CD4-positive, alpha-beta memory T cell (primary cell): ENCODE measurements around the gene ZNF385A. TPM values are rescaled to one million over a fixed set of nuclear protein-coding genes. Genes with fewer than 3 reads are reported as not detected.
A peak's percentile ranks its signal among the peaks of the same experiment; 100 is the strongest.

Experiments
- CTCF ChIA-PET: fragments of 350-600 bp; sonication (Branson Sonifier 250); formaldehyde crosslinking; loops from one replicate; lab custom pipeline; 2021; ENCODE audit warnings: inconsistent platforms; ENCODE audit not compliant: partially characterized antibody; lab: Charles Lee
- POLR2A ChIA-PET: fragments of 350-600 bp; sonication (Branson Sonifier 250); formaldehyde crosslinking; loops from one replicate; lab custom pipeline; 2021; ENCODE audit not compliant: partially characterized antibody; lab: Charles Lee
- DNase-seq, 5 donors: peaks; one replicate each; pipeline versions ENCODE4 v3.0.0 to v3.0.0-alpha.2; 2020 to 2022; ENCODE audit warnings: mixed read lengths in 1 of 5
- H3K27ac ChIP-seq: one replicate; pipeline ENCODE4 v1.7.0; 2013; ENCODE audit warnings: low read depth, low read length
- H3K27me3 ChIP-seq: 2 replicates; pipeline ENCODE4 v1.7.0; 2013; ENCODE audit warnings: mild to moderate bottlenecking, low read length, moderate library complexity; ENCODE audit not compliant: insufficient read depth
- H3K36me3 ChIP-seq: 2 replicates; pipeline ENCODE4 v1.7.0; 2013; ENCODE audit warnings: mild to moderate bottlenecking, low read length, moderate library complexity; ENCODE audit not compliant: insufficient read depth
- H3K4me1 ChIP-seq: 2 replicates; pipeline ENCODE4 v1.7.0; 2013; ENCODE audit warnings: mild to moderate bottlenecking, low read length, moderate library complexity; ENCODE audit not compliant: insufficient read depth
- H3K4me3 ChIP-seq, 2 donors: one replicate each; pipeline ENCODE4 v1.7.0; 2013; ENCODE audit warnings: low read length in 2 of 2, mild to moderate bottlenecking in 1 of 2
- H3K9me3 ChIP-seq, 2 donors: one replicate each; pipeline ENCODE4 v1.7.0; 2013; ENCODE audit warnings: low read length in 2 of 2, control low read depth in 1 of 2; ENCODE audit not compliant: control insufficient read depth in 1 of 2
- H3K27ac Mint-ChIP-seq, 7 donors: one replicate each; pipeline ENCODE4 v1.8.0; 2020 to 2021; ENCODE audit warnings: mixed read lengths in 7 of 7, mild to moderate bottlenecking in 6 of 7, inconsistent platforms in 3 of 7, moderate library complexity in 3 of 7
- H3K27me3 Mint-ChIP-seq, 2 donors: one replicate each; pipeline ENCODE4 v1.8.0; 2020 to 2021; ENCODE audit warnings: mixed read lengths in 2 of 2
- H3K36me3 Mint-ChIP-seq, 2 donors: one replicate each; pipeline ENCODE4 v1.8.0; 2020 to 2021; ENCODE audit warnings: mixed read lengths in 2 of 2, inconsistent platforms in 1 of 2, mild to moderate bottlenecking in 1 of 2
- H3K4me1 Mint-ChIP-seq, 4 donors: one replicate each; pipeline ENCODE4 v1.8.0; 2020 to 2021; ENCODE audit warnings: mixed read lengths in 4 of 4, mild to moderate bottlenecking in 1 of 4
- H3K4me3 Mint-ChIP-seq, 8 donors: one replicate each; pipeline ENCODE4 v1.8.0; 2020 to 2021; ENCODE audit warnings: mixed read lengths in 8 of 8, mild to moderate bottlenecking in 7 of 8, moderate library complexity in 6 of 8, inconsistent platforms in 3 of 8
- H3K9me3 Mint-ChIP-seq, 8 donors: one replicate each; pipeline ENCODE4 v1.8.0; 2020 to 2021; ENCODE audit warnings: mixed read lengths in 8 of 8, mild to moderate bottlenecking in 5 of 8, inconsistent platforms in 3 of 8, moderate library complexity in 1 of 8
- intact Hi-C: fragments of 100-400 bp; cut with micrococcal nuclease; formaldehyde crosslinking; loops from one replicate; pipeline ENCODE4 v1.15.1; 2023
- polyA plus RNA-seq, 2 donors: library from polyadenylated mRNA; unstranded; fragments of 300-500 nt; fragmentation: Illumina TruSeq; gene quantifications; one replicate each; pipeline ENCODE4 v1.2.3, GENCODE V29; 2021
- total RNA-seq, 2 experiments: library from RNA; stranded (reverse); gene quantifications; one replicate each; pipeline ENCODE4 v1.2.3, GENCODE V29; 2021

ZNF385A gene
- total RNA-seq (1 to 10 TPM; 1.8 to 2.1 TPM), polyA plus RNA-seq (not detected)

GRCh38 chr12:54384591-54385041, at the start of gene ZNF385A:
ZNF385A (minus strand) TSS chr12:54384733; CDS start chr12:54384514, 219 bp downstream.
- H3K4me1 Mint-ChIP-seq = peaks cover 2 to 7% (median 5%) of the 10 kb centered on the region in 4 donors
- H3K4me3 ChIP-seq = no peak within 1 kb of the TSS
- H3K27ac ChIP-seq = no peak within 1 kb of the TSS
- no peaks in the 10 kb centered on the region for H3K9me3 ChIP-seq
- H3K36me3 ChIP-seq = no peaks in the 10 kb centered on the region
- peak within 1 kb of the TSS in 1 of 7 donors; percentile 57 for H3K27ac Mint-ChIP-seq
- no peaks in the 10 kb centered on the region for H3K27me3 Mint-ChIP-seq
- H3K36me3 Mint-ChIP-seq = no peaks in the 10 kb centered on the region
- no peak within 1 kb of the TSS for H3K4me3 Mint-ChIP-seq
- intact Hi-C loops = no loop called here
- CTCF ChIA-PET = interaction anchor here (10.3 kb wide), 1 partner anchor 14 kb away, joined by 108 read pairs; no protein-coding TSS in a partner anchor
- POLR2A ChIA-PET = no interaction called here
- no peaks in the 10 kb centered on the region for H3K27me3 ChIP-seq
- no peaks in the 10 kb centered on the region for H3K4me1 ChIP-seq
- peak in 1 of 5 donors; percentile 5 for DNase-seq
- H3K9me3 Mint-ChIP-seq = no peaks in the 10 kb centered on the region

- POLR2A ChIA-PET = interaction anchor here (4.1 to 5.0 kb wide), 2 partner anchors 15 to 19 kb away, joined by 21 to 31 read pairs; partner anchors contain the start of gene ITGA5
- Histone ChIP-seq H3K27me3 (no peaks in the 10 kb centered on the region), H3K27ac (no peak overlapping the region), H3K9me3 (no peaks in the 10 kb centered on the region), H3K4me1 (peaks cover 43% of the 10 kb centered on the region), H3K4me3 (no peak overlapping the region), H3K36me3 (no peaks in the 10 kb centered on the region)
- H3K27ac Mint-ChIP-seq = peak overlapping the region in 2 of 7 donors; percentile 42 to 79
- H3K4me3 Mint-ChIP-seq = peak overlapping the region in 4 of 8 donors; percentile 21 to 75 (median 44)
- no peak for DNase-seq
- H3K9me3 Mint-ChIP-seq = no peaks in the 10 kb centered on the region
- H3K4me1 Mint-ChIP-seq = peaks cover 21 to 44% (median 32%) of the 10 kb centered on the region in 4 donors
- H3K27me3 Mint-ChIP-seq = no peaks in the 10 kb centered on the region
- CTCF ChIA-PET = interaction anchor here (1.1 to 29.3 kb wide), 5 partner anchors 8 to 32 kb away, joined by 3 to 938 read pairs (median 5); partner anchors contain the start of gene ITGA5
- no peaks in the 10 kb centered on the region for H3K36me3 Mint-ChIP-seq
- intact Hi-C loops = loop anchor here (2.0 kb wide), 1 partner anchor 16 kb away; no protein-coding TSS in a partner anchor
Measured at GRCh38 chr12:54432815-54433164, 48.3 kb upstream of the ZNF385A start.

GRCh38 chr12:54431911-54432814, 47.6 kb upstream of the ZNF385A start:
- H3K36me3 Mint-ChIP-seq = no peaks in the 10 kb centered on the region
- ChIA-PET POLR2A (interaction anchor here (1.0 to 5.0 kb wide), 6 partner anchors 14 to 33 kb away, joined by 3 to 31 read pairs (median 6); partner anchors contain the start of gene ITGA5), CTCF (interaction anchor here (0.6 to 29.3 kb wide), 6 partner anchors 7 to 135 kb away, joined by 3 to 938 read pairs (median 4); no protein-coding TSS in a partner anchor)
- peak overlapping the region in 7 of 8 donors; percentile 10 to 75 (median 36) for H3K4me3 Mint-ChIP-seq
- H3K27ac Mint-ChIP-seq = peak overlapping the region in 5 of 7 donors; percentile 28 to 77 (median 68)
- no peak for DNase-seq
- Histone ChIP-seq H3K4me1 (peaks cover 45% of the 10 kb centered on the region), H3K27me3 (no peaks in the 10 kb centered on the region), H3K4me3 (no peak overlapping the region), H3K27ac (no peak overlapping the region), H3K36me3 (no peaks in the 10 kb centered on the region), H3K9me3 (no peaks in the 10 kb centered on the region)
- H3K27me3 Mint-ChIP-seq = no peaks in the 10 kb centered on the region
- intact Hi-C loops = loop anchor here (2.0 kb wide), 1 partner anchor 15 kb away; no protein-coding TSS in a partner anchor
- H3K9me3 Mint-ChIP-seq = no peaks in the 10 kb centered on the region
- peaks cover 21 to 44% (median 37%) of the 10 kb centered on the region in 4 donors for H3K4me1 Mint-ChIP-seq

DNA sequence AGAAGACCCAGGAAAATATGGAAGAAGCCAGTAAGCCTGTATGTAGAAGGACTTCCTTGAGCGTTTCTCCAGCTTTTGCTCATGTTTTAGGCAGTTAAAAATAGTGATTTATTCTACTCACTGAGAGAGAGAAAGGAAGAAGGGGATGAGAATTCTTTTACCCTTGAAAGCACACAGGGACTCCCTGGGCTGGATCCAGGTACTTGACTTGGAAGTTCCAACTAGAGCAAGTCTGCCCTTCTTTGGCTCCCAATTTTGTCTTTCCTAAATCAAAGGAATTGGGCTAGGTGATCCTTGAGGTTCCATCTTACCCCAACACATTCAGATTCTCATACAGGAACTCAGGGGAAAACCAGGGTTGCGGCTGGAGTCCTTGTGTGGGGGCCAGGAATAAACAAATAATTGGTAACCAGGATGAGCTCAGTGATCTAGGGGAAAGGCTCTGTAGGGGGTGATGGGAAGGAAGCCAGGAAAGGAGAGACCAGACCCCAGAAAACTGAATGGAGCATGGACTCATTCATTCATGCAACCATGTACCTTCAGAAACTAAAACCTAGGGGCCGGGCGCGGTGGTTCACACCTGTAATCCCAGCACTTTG, 46.0 kb upstream of the ZNF385A start:
- ChIA-PET CTCF (interaction anchor here (0.9 to 29.3 kb wide), 6 partner anchors 8 to 1499 kb away, joined by 3 to 938 read pairs (median 6); no protein-coding TSS in a partner anchor), POLR2A (interaction anchor here (1.3 to 5.0 kb wide), 4 partner anchors 13 to 34 kb away, joined by 3 to 31 read pairs (median 15); partner anchors contain the start of gene ITGA5)
- Mint-ChIP-seq H3K9me3 (no peaks in the 10 kb centered on the region), H3K4me3 (no peak overlapping the region), H3K36me3 (no peaks in the 10 kb centered on the region), H3K27ac (peak overlapping the region in 2 of 7 donors; percentile 10 to 47), H3K4me1 (peaks cover 21 to 44% (median 37%) of the 10 kb centered on the region in 4 donors), H3K27me3 (no peaks in the 10 kb centered on the region)
- no peak for DNase-seq
- H3K36me3 ChIP-seq = no peaks in the 10 kb centered on the region
- H3K9me3 ChIP-seq = no peaks in the 10 kb centered on the region
- H3K27ac ChIP-seq = no peak overlapping the region
- no peaks in the 10 kb centered on the region for H3K27me3 ChIP-seq
- intact Hi-C loops = no loop called here
- peaks cover 45% of the 10 kb centered on the region for H3K4me1 ChIP-seq
- no peak overlapping the region for H3K4me3 ChIP-seq

GRCh38 chr12:54429014-54429471, 44.5 kb upstream of the ZNF385A start:
- ChIA-PET POLR2A (interaction anchor here (1.0 to 7.4 kb wide), 7 partner anchors 11 to 33 kb away, joined by 3 to 64 read pairs (median 5); partner anchors contain the start of gene ITGA5), CTCF (interaction anchor here (1.0 to 29.3 kb wide), 7 partner anchors 9 to 135 kb away, joined by 3 to 938 read pairs (median 7); partner anchors contain the start of gene ITGA5)
- Mint-ChIP-seq H3K27me3 (no peaks in the 10 kb centered on the region), H3K4me3 (peak overlapping the region in 3 of 8 donors; percentile 4 to 19 (median 17)), H3K9me3 (no peaks in the 10 kb centered on the region), H3K27ac (peak overlapping the region in 4 of 7 donors; percentile 32 to 68 (median 48)), H3K36me3 (no peaks in the 10 kb centered on the region), H3K4me1 (peaks cover 21 to 44% (median 37%) of the 10 kb centered on the region in 4 donors)
- no peak overlapping the region for H3K4me3 ChIP-seq
- DNase-seq = no peak
- intact Hi-C loops = no loop called here
- H3K9me3 ChIP-seq = no peaks in the 10 kb centered on the region
- peaks cover 45% of the 10 kb centered on the region for H3K4me1 ChIP-seq
- no peaks in the 10 kb centered on the region for H3K27me3 ChIP-seq
- no peak overlapping the region for H3K27ac ChIP-seq
- no peaks in the 10 kb centered on the region for H3K36me3 ChIP-seq

- peaks cover 43% of the 10 kb centered on the region for H3K4me1 ChIP-seq
- ChIA-PET POLR2A (interaction anchor here (0.9 to 7.4 kb wide), 7 partner anchors 10 to 29 kb away, joined by 3 to 64 read pairs (median 5); partner anchors contain the start of gene ITGA5), CTCF (interaction anchor here (1.0 to 29.3 kb wide), 8 partner anchors 10 to 134 kb away, joined by 3 to 938 read pairs (median 6); partner anchors contain the start of gene ITGA5)
- H3K27me3 Mint-ChIP-seq = no peaks in the 10 kb centered on the region
- peak overlapping the region in 4 of 8 donors; percentile 4 to 19 (median 12) for H3K4me3 Mint-ChIP-seq
- peaks cover 20 to 42% (median 36%) of the 10 kb centered on the region in 4 donors for H3K4me1 Mint-ChIP-seq
- H3K4me3 ChIP-seq = no peak overlapping the region
- H3K36me3 ChIP-seq = no peaks in the 10 kb centered on the region
- no peaks in the 10 kb centered on the region for H3K9me3 Mint-ChIP-seq
- DNase-seq = no peak
- H3K36me3 Mint-ChIP-seq = no peaks in the 10 kb centered on the region
- peak overlapping the region in 5 of 7 donors; percentile 32 to 68 (median 43) for H3K27ac Mint-ChIP-seq
- no peak overlapping the region for H3K27ac ChIP-seq
- intact Hi-C loops = no loop called here
- no peaks in the 10 kb centered on the region for H3K27me3 ChIP-seq
- H3K9me3 ChIP-seq = no peaks in the 10 kb centered on the region
Measured at GRCh38 chr12:54428050-54429013, 43.8 kb upstream of the ZNF385A start.
